HCT116 (cell line): ENCODE measurements around the gene ZFP36L2. TPM values are rescaled to one million over a fixed set of nuclear protein-coding genes. Genes with fewer than 3 reads are reported as not detected.

ENCODE experiments used
- ATAC-seq: fragments of 200-7000 bp; cut with Tn5 transposase; 2 replicates; pipeline ENCODE4 v1.9.1; 2020; ENCODE audit warnings: mild to moderate bottlenecking, moderate library complexity
- BruUV-seq: library from RNA; stranded (reverse); fragments of 400-500 nt; replicated peaks from 2 replicates; lab custom pipeline; 2021; lab: Mats Ljungman, UMichigan
- CTCF ChIA-PET: fragments of 300-600 bp; sonication (Branson Sonifier 250); formaldehyde crosslinking; loops from one replicate; lab custom pipeline; 2021; ENCODE audit warnings: antibody characterized with exemption; lab: Charles Lee
- POLR2A ChIA-PET: fragments of 300-600, 350-600 bp; sonication (Branson Sonifier 250); formaldehyde crosslinking; loops from one replicate; lab custom pipeline; 2021; ENCODE audit warnings: antibody characterized with exemption; lab: Charles Lee
- RAD21 ChIA-PET, 2 experiments: fragments of 300-600 bp; sonication (Branson Sonifier 250); formaldehyde crosslinking; loops; one replicate each; lab custom pipeline; 2023; ENCODE audit warnings: low total read pairs in 2 of 2; ENCODE audit not compliant: uncharacterized antibody in 2 of 2, unreplicated experiment in 2 of 2, low non-redundant PET in 1 of 2; lab: Charles Lee
- DNase-seq: peaks from one replicate; pipeline ENCODE4 v3.0.0-alpha.2; 2010; ENCODE audit warnings: low read depth, low spot score
- H2AFZ ChIP-seq: fragments of 200-600 bp; shearing (Covaris generic), sonication (generic); 2 replicates; pipeline ENCODE4 v1.6.1; 2017; ENCODE audit warnings: low read depth, mixed run types, mixed read lengths, antibody characterized with exemption, low read length; ENCODE audit not compliant: poor library complexity, severe bottlenecking
- H3K27ac ChIP-seq: 2 replicates; pipeline ENCODE4 v1.5.1; 2012; ENCODE audit warnings: low read depth, low read length
- H3K27me3 ChIP-seq: fragments of 200-600 bp; sonication (generic); 2 replicates; pipeline ENCODE4 v1.6.1; 2016; ENCODE audit warnings: mixed run types, low read length, mixed read lengths; ENCODE audit not compliant: insufficient read depth
- H3K36me3 ChIP-seq, 2 experiments: fragments of 200-500 bp in 1 of 2; fragments of 200-600 bp in 1 of 2; sonication (Bioruptor generic) in 1 of 2; sonication (generic) in 1 of 2; 2 replicates each; pipeline versions ENCODE4 v1.5.1 to v1.6.1; 2014 to 2016; ENCODE audit warnings: low read length in 2 of 2, inconsistent platforms in 1 of 2, mixed read lengths in 1 of 2, mixed run types in 1 of 2; ENCODE audit not compliant: insufficient read depth in 2 of 2, control insufficient read depth in 1 of 2
- H3K4me1 ChIP-seq, 2 experiments: fragments of 200-600 bp in 1 of 2; sonication (generic) in 1 of 2; 2 replicates each; pipeline versions ENCODE4 v1.5.1 to v1.6.1; 2012 to 2017; ENCODE audit warnings: low read length in 2 of 2, inconsistent platforms in 1 of 2, mild to moderate bottlenecking in 1 of 2, mixed read lengths in 1 of 2, mixed run types in 1 of 2, moderate library complexity in 1 of 2; ENCODE audit not compliant: insufficient read depth in 2 of 2, control insufficient read depth in 1 of 2
- H3K4me2 ChIP-seq: fragments of 200-600 bp; sonication (generic); 2 replicates; pipeline ENCODE4 v1.6.1; 2017; ENCODE audit warnings: mixed run types, low read length, mixed read lengths
- H3K4me3 ChIP-seq, 2 experiments: fragments of 200-600 bp in 1 of 2; sonication (generic) in 1 of 2; replicated peaks in 1 of 2; 2 replicates each; pipeline ENCODE4 v1.5.1; 2011 to 2016; ENCODE audit warnings: low read length in 2 of 2, control low read depth in 1 of 2, low read depth in 1 of 2, mild to moderate bottlenecking in 1 of 2, mixed read lengths in 1 of 2, mixed run types in 1 of 2
- H3K79me2 ChIP-seq: fragments of 200-600 bp; sonication (generic); 2 replicates; pipeline ENCODE4 v1.6.1; 2017; ENCODE audit warnings: mild to moderate bottlenecking, mixed run types, low read length, moderate library complexity, mixed read lengths; ENCODE audit not compliant: insufficient read depth
- H3K9ac ChIP-seq: fragments of 200-600 bp; sonication (generic); 2 replicates; pipeline ENCODE4 v1.6.1; 2016; ENCODE audit warnings: low read length, mixed read lengths
- H3K9me2 ChIP-seq: fragments of 200-600 bp; sonication (generic), shearing (Covaris generic); 2 replicates; pipeline ENCODE4 v1.6.1; 2017; ENCODE audit warnings: mixed run types, mild to moderate bottlenecking, moderate library complexity; ENCODE audit not compliant: insufficient read depth
- H3K9me3 ChIP-seq, 2 experiments: fragments of 200-500 bp in 1 of 2; fragments of 200-600 bp in 1 of 2; sonication (Bioruptor generic) in 1 of 2; sonication (generic) in 1 of 2; 2 replicates each; pipeline ENCODE4 v1.6.1; 2014 to 2017; ENCODE audit warnings: low read length in 2 of 2, mixed read lengths in 2 of 2, inconsistent platforms in 1 of 2, low read depth in 1 of 2, mild to moderate bottlenecking in 1 of 2, mixed run types in 1 of 2, moderate library complexity in 1 of 2; ENCODE audit not compliant: control insufficient read depth in 1 of 2, insufficient read depth in 1 of 2
- H4K20me1 ChIP-seq: fragments of 200-600 bp; sonication (generic), shearing (Covaris generic); 2 replicates; pipeline ENCODE4 v1.6.1; 2017; ENCODE audit warnings: mixed run types, mild to moderate bottlenecking, moderate library complexity; ENCODE audit not compliant: insufficient read depth
- ELF1 ChIP-seq: IDR thresholded peaks from 2 replicates; pipeline ENCODE4 v1.6.1; 2012; ENCODE audit warnings: low read depth, borderline replicate concordance
- EZH2 ChIP-seq: fragments of 200-600 bp; sonication (generic); IDR thresholded peaks from 2 replicates; pipeline ENCODE4 v1.6.1; 2017; ENCODE audit warnings: antibody characterized with exemption, mixed run types
- JUND ChIP-seq: IDR thresholded peaks from 2 replicates; pipeline ENCODE4 v1.6.1; 2012
- POLR2A ChIP-seq: IDR thresholded peaks from 2 replicates; pipeline ENCODE4 v1.7.0; 2011; ENCODE audit warnings: borderline replicate concordance; ENCODE audit not compliant: insufficient read depth, insufficient read length; ENCODE audit errors: extremely low read depth
- SP1 ChIP-seq: IDR thresholded peaks from 2 replicates; pipeline ENCODE4 v1.6.1; 2012; ENCODE audit warnings: low read depth
- YY1 ChIP-seq: IDR thresholded peaks from 2 replicates; pipeline ENCODE4 v1.6.1; 2011; ENCODE audit warnings: low read length, low read depth, moderate library complexity, mild to moderate bottlenecking; ENCODE audit not compliant: insufficient replicate concordance; ENCODE audit errors: extremely low read depth
- ZNF274 ChIP-seq: fragments of 200-500 bp; sonication (Bioruptor generic); IDR thresholded peaks from 2 replicates; pipeline ENCODE4 v1.6.1; 2014; ENCODE audit warnings: mild to moderate bottlenecking, low read depth, low read length, inconsistent platforms
- intact Hi-C: fragments of 100-400 bp; cut with micrococcal nuclease; formaldehyde crosslinking; loops from 2 replicates; pipeline ENCODE4 v1.10.0; 2022
- total RNA-seq: library from RNA; stranded (reverse); gene quantifications from one replicate; pipeline ENCODE4 v1.2.1, GENCODE V29; 2021; ENCODE audit not compliant: unreplicated experiment
- TF ChIP-seq, protein P1 (sequence below): IDR thresholded peaks from 2 replicates; pipeline ENCODE4 v1.6.1; 2012
- TF ChIP-seq, protein P2 (sequence below): IDR thresholded peaks from 2 replicates; pipeline ENCODE4 v1.6.1; 2011; ENCODE audit warnings: mild to moderate bottlenecking, low read length, moderate library complexity; ENCODE audit not compliant: insufficient replicate concordance; ENCODE audit errors: extremely low read depth
- TF ChIP-seq, protein P3 (sequence below), 3 experiments: fragments of 200-600 bp in 1 of 3; sonication (generic) in 1 of 3; IDR thresholded peaks in 2 of 3; conservative IDR thresholded peaks in 1 of 3; 2 replicates each; pipeline ENCODE4 v1.5.1; 2012 to 2017; ENCODE audit warnings: low read depth in 2 of 3, low read length in 2 of 3, antibody characterized with exemption in 1 of 3, borderline replicate concordance in 1 of 3, control low read depth in 1 of 3, mild to moderate bottlenecking in 1 of 3, mixed read lengths in 1 of 3, mixed run types in 1 of 3, moderate library complexity in 1 of 3; ENCODE audit not compliant: insufficient read depth in 1 of 3

Gene ZFP36L2
- total RNA-seq, 1 experiment from 2014 or later, result 30.3 TPM

DNA sequence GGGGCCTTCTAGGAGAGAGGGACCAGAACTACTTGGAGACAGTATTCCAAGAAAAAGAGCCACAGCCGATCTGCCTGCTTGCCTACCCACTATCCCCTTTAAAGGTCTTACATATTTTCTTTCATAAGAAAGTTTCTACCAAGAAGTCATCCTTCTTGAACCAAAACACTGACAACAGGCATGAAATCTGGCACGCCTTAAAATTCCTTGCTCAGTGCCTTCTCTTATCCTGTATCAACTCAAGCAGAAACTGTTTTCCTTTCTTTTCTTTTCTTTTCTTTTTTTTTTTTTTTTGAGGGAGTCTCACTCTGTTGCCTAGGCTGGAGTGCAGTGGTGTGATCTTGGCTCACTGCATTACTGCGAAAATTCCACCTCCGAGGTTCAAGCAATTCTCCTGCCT lies 48.3 kb upstream of the ZFP36L2 start:
- ChIA-PET RAD21 (no interaction called here), CTCF (no interaction called here), POLR2A (no interaction called here)
- Histone ChIP-seq H3K9ac (no peak overlapping the region), H3K27ac (no peak overlapping the region), H3K4me3 (no peak overlapping the region), H3K79me2 (no peaks in the 10 kb centered on the region), H3K27me3 (no peaks in the 10 kb centered on the region), H3K4me2 (no peak overlapping the region), H3K36me3 (no peaks in the 10 kb centered on the region), H3K9me2 (no peaks in the 10 kb centered on the region), H4K20me1 (no peaks in the 10 kb centered on the region), H2AFZ (no peak overlapping the region), H3K4me1 (peaks cover 14 to 18% of the 10 kb centered on the region in 2 experiments), H3K9me3 (no peaks in the 10 kb centered on the region)
- BruUV-seq, result no TSS peak
- intact Hi-C loops, result no loop called here
- TF ChIP-seq SP1, result no peak
- no peak for TF ChIP-seq ZNF274
- no peak for TF ChIP-seq EZH2
- TF ChIP-seq POLR2A, result no peak
- TF ChIP-seq YY1, result no peak
- ATAC-seq (no peak), DNase-seq (no peak)

DNA sequence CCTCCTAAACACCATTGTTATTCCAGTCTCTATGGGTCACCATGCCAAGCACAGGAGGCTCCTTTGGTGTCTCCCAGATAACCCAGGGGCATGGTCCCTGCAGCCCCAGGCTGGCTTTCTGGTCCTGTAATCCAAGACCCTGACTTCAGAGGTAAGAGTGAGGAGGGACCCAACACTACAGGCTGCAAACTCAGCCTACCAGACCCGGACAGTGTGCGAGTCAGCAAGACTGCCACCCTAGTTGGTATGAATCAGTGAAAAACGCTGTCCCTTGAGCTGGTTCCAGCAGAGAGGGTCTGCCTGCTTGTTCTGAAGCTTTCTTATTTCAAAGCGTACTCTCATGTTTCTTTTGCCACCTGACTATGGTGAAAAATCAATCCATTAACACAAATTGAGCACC lies 47.6 kb upstream of the ZFP36L2 start:
- RAD21 ChIA-PET, result no interaction called here
- POLR2A ChIA-PET, result no interaction called here

More for the DNA sequence above, 47.6 kb upstream of the ZFP36L2 start:
- H3K36me3 ChIP-seq, result no peaks in the 10 kb centered on the region
- no peak overlapping the region for H3K4me2 ChIP-seq
- H3K4me1 ChIP-seq, result peaks cover 14 to 18% of the 10 kb centered on the region in 2 experiments
- ATAC-seq, result no peak
- no peak overlapping the region for H2AFZ ChIP-seq
- no peak overlapping the region for H3K9ac ChIP-seq
- H3K27me3 ChIP-seq, result no peaks in the 10 kb centered on the region
- H4K20me1 ChIP-seq, result no peaks in the 10 kb centered on the region
- no peaks in the 10 kb centered on the region for H3K79me2 ChIP-seq
- intact Hi-C loops, result no loop called here
- DNase-seq, result no peak
- no peak overlapping the region for H3K4me3 ChIP-seq
- no peak for TF ChIP-seq POLR2A
- TF ChIP-seq JUND, result no peak
- no peak for TF ChIP-seq ELF1
- TF ChIP-seq, protein P1, sequence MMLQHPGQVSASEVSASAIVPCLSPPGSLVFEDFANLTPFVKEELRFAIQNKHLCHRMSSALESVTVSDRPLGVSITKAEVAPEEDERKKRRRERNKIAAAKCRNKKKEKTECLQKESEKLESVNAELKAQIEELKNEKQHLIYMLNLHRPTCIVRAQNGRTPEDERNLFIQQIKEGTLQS, result no peak
- TF ChIP-seq, protein P2, sequence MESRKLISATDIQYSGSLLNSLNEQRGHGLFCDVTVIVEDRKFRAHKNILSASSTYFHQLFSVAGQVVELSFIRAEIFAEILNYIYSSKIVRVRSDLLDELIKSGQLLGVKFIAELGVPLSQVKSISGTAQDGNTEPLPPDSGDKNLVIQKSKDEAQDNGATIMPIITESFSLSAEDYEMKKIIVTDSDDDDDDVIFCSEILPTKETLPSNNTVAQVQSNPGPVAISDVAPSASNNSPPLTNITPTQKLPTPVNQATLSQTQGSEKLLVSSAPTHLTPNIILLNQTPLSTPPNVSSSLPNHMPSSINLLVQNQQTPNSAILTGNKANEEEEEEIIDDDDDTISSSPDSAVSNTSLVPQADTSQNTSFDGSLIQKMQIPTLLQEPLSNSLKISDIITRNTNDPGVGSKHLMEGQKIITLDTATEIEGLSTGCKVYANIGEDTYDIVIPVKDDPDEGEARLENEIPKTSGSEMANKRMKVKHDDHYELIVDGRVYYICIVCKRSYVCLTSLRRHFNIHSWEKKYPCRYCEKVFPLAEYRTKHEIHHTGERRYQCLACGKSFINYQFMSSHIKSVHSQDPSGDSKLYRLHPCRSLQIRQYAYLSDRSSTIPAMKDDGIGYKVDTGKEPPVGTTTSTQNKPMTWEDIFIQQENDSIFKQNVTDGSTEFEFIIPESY, result no peak
- TF ChIP-seq, protein P3, sequence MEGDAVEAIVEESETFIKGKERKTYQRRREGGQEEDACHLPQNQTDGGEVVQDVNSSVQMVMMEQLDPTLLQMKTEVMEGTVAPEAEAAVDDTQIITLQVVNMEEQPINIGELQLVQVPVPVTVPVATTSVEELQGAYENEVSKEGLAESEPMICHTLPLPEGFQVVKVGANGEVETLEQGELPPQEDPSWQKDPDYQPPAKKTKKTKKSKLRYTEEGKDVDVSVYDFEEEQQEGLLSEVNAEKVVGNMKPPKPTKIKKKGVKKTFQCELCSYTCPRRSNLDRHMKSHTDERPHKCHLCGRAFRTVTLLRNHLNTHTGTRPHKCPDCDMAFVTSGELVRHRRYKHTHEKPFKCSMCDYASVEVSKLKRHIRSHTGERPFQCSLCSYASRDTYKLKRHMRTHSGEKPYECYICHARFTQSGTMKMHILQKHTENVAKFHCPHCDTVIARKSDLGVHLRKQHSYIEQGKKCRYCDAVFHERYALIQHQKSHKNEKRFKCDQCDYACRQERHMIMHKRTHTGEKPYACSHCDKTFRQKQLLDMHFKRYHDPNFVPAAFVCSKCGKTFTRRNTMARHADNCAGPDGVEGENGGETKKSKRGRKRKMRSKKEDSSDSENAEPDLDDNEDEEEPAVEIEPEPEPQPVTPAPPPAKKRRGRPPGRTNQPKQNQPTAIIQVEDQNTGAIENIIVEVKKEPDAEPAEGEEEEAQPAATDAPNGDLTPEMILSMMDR (IDR thresholded peaks at IDR 0.05 in 2 of 3, conservative IDR thresholded peaks at IDR 0.05 in 1 of 3; ENCODE audit: borderline replicate concordance in 1 of 3, insufficient read depth in 1 of 3, low read depth in 2 of 3, low read length in 2 of 3), result no peak
- no TSS peak for BruUV-seq
- H3K27ac ChIP-seq, result no peak overlapping the region
- no peaks in the 10 kb centered on the region for H3K9me2 ChIP-seq
- no peaks in the 10 kb centered on the region for H3K9me3 ChIP-seq
- CTCF ChIA-PET, result no interaction called here
